ENCODE data around the gene DENND2A.
"Not testable (repeated sequence)": the region's sequence is repeated elsewhere in the genome, so short reads cannot be mapped to it uniquely, and the experiment has no call there.

DENND2A gene

GRCh38 chr7:140576589-140576988 is 64.0 kb downstream of the DENND2A start:
- H3K56ac ChIP-seq (ENCODE audit: low read length), result no peak overlapping the region
- no peak overlapping the region for H2BK120ac ChIP-seq (ENCODE audit: low read depth, low read length)
- H3K4me3 ChIP-seq (ENCODE audit: low read length), result no peak overlapping the region
- no peak overlapping the region for H4K5ac ChIP-seq (ENCODE audit: low read length)
- H3K4me2 ChIP-seq (ENCODE audit: low read length), result no peak overlapping the region
- no peak overlapping the region for H2AK5ac ChIP-seq (ENCODE audit: low read length)
- H2BK15ac ChIP-seq (replicated peaks; ENCODE audit: low read depth), result no peak overlapping the region
- H3K4me1 ChIP-seq (ENCODE audit: control insufficient read depth, low read depth, low read length), result no peaks in the 10 kb centered on the region
- WGBS (ENCODE audit: extremely low coverage, insufficient coverage, low lambda C conversion rate), result no CpG with 5 or more reads among the region's 1 CpG
- no peak overlapping the region for H3K27ac ChIP-seq (ENCODE audit: low read depth, low read length)
- H3K27me3 ChIP-seq (ENCODE audit: insufficient read depth, low read length, poor library complexity), result no peaks in the 10 kb centered on the region
- H2BK5ac ChIP-seq (ENCODE audit: low read length), result no peak overlapping the region
- H3K4ac ChIP-seq (ENCODE audit: low read depth, low read length), result no peak overlapping the region
- H3K9ac ChIP-seq (ENCODE audit: low read length), result no peak overlapping the region
- no peaks in the 10 kb centered on the region for H3K79me2 ChIP-seq (ENCODE audit: control insufficient read depth, insufficient read depth, low read length)
- no peak overlapping the region for H4K8ac ChIP-seq (ENCODE audit: low read depth, low read length)
- H3K18ac ChIP-seq (ENCODE audit: low read length), result no peak overlapping the region
- no peak overlapping the region for H3K23ac ChIP-seq (ENCODE audit: low read length)
- H3K79me1 ChIP-seq (ENCODE audit: low read length), result no peaks in the 10 kb centered on the region
- DNase-seq, result no peak
- H3K36me3 ChIP-seq (ENCODE audit: control insufficient read depth, insufficient read depth, low read length), result no peaks in the 10 kb centered on the region

- H2BK120ac ChIP-seq (ENCODE audit: low read depth, low read length), result no peak overlapping the region
- H3K27ac ChIP-seq (ENCODE audit: low read depth, low read length), result no peak overlapping the region
- H2BK15ac ChIP-seq (replicated peaks; ENCODE audit: low read depth), result no peak overlapping the region
- no peaks in the 10 kb centered on the region for H3K36me3 ChIP-seq (ENCODE audit: control insufficient read depth, insufficient read depth, low read length)
- no CpG with 5 or more reads among the region's 5 CpGs for WGBS (ENCODE audit: extremely low coverage, insufficient coverage, low lambda C conversion rate)
- no peak for DNase-seq
- H3K79me1 ChIP-seq (ENCODE audit: low read length), result no peaks in the 10 kb centered on the region
- H2BK5ac ChIP-seq (ENCODE audit: low read length), result no peak overlapping the region
- H3K23ac ChIP-seq (ENCODE audit: low read length), result no peak overlapping the region
- H3K4me3 ChIP-seq (ENCODE audit: low read length), result no peak overlapping the region
- no peak overlapping the region for H4K8ac ChIP-seq (ENCODE audit: low read depth, low read length)
- no peaks in the 10 kb centered on the region for H3K4me1 ChIP-seq (ENCODE audit: control insufficient read depth, low read depth, low read length)
- H3K56ac ChIP-seq (ENCODE audit: low read length), result no peak overlapping the region
- H3K79me2 ChIP-seq (ENCODE audit: control insufficient read depth, insufficient read depth, low read length), result no peaks in the 10 kb centered on the region
- H3K18ac ChIP-seq (ENCODE audit: low read length), result no peak overlapping the region
- H4K5ac ChIP-seq (ENCODE audit: low read length), result no peak overlapping the region
- H3K27me3 ChIP-seq (ENCODE audit: insufficient read depth, low read length, poor library complexity), result no peaks in the 10 kb centered on the region
- H3K9ac ChIP-seq (ENCODE audit: low read length), result no peak overlapping the region
- H3K4ac ChIP-seq (ENCODE audit: low read depth, low read length), result no peak overlapping the region
- H3K4me2 ChIP-seq (ENCODE audit: low read length), result no peak overlapping the region
- H2AK5ac ChIP-seq (ENCODE audit: low read length), result no peak overlapping the region
Measured at GRCh38 chr7:140571538-140572122, 69.0 kb downstream of the DENND2A start.

- H3K4me1 ChIP-seq (ENCODE audit: control insufficient read depth, low read depth, low read length), result no peaks in the 10 kb centered on the region
Measured at GRCh38 chr7:140570120-140570519, 70.5 kb downstream of the DENND2A start.

GRCh38 chr7:140568021-140568813 is 72.4 kb downstream of the DENND2A start:
- no peak overlapping the region for H4K8ac ChIP-seq (ENCODE audit: low read depth, low read length)
- H3K27ac ChIP-seq (ENCODE audit: low read depth, low read length), result no peak overlapping the region
- no peak overlapping the region for H3K56ac ChIP-seq (ENCODE audit: low read length)
- no peak overlapping the region for H3K4me3 ChIP-seq (ENCODE audit: low read length)
- WGBS (ENCODE audit: extremely low coverage, insufficient coverage, low lambda C conversion rate), result no CpG with 5 or more reads among the region's 17 CpGs
- no peaks in the 10 kb centered on the region for H3K4me1 ChIP-seq (ENCODE audit: control insufficient read depth, low read depth, low read length)
- H3K4ac ChIP-seq (ENCODE audit: low read depth, low read length), result no peak overlapping the region
- no peak overlapping the region for H2BK120ac ChIP-seq (ENCODE audit: low read depth, low read length)
- H2AK5ac ChIP-seq (ENCODE audit: low read length), result no peak overlapping the region
- no peaks in the 10 kb centered on the region for H3K36me3 ChIP-seq (ENCODE audit: control insufficient read depth, insufficient read depth, low read length)
- no peaks in the 10 kb centered on the region for H3K27me3 ChIP-seq (ENCODE audit: insufficient read depth, low read length, poor library complexity)
- no peaks in the 10 kb centered on the region for H3K79me2 ChIP-seq (ENCODE audit: control insufficient read depth, insufficient read depth, low read length)
- DNase-seq, result no peak
- no peak overlapping the region for H3K18ac ChIP-seq (ENCODE audit: low read length)
- H3K79me1 ChIP-seq (ENCODE audit: low read length), result no peaks in the 10 kb centered on the region
- H3K9ac ChIP-seq (ENCODE audit: low read length), result no peak overlapping the region
- H3K23ac ChIP-seq (ENCODE audit: low read length), result no peak overlapping the region
- no peak overlapping the region for H2BK5ac ChIP-seq (ENCODE audit: low read length)
- no peak overlapping the region for H3K4me2 ChIP-seq (ENCODE audit: low read length)
- H4K5ac ChIP-seq (ENCODE audit: low read length), result no peak overlapping the region
- no peak overlapping the region for H2BK15ac ChIP-seq (replicated peaks; ENCODE audit: low read depth)

More at GRCh38 chr7:140570120-140570519, 70.5 kb downstream of the DENND2A start:
- Histone ChIP-seq H3K27ac (ENCODE audit: low read depth, low read length) (no peak overlapping the region), H3K27me3 (ENCODE audit: insufficient read depth, low read length, poor library complexity) (no peaks in the 10 kb centered on the region), H2BK120ac (ENCODE audit: low read depth, low read length) (no peak overlapping the region), H3K9ac (ENCODE audit: low read length) (no peak overlapping the region), H3K4me3 (ENCODE audit: low read length) (no peak overlapping the region), H3K18ac (ENCODE audit: low read length) (no peak overlapping the region), H3K4me2 (ENCODE audit: low read length) (no peak overlapping the region), H3K79me2 (ENCODE audit: control insufficient read depth, insufficient read depth, low read length) (no peaks in the 10 kb centered on the region), H2AK5ac (ENCODE audit: low read length) (no peak overlapping the region), H3K79me1 (ENCODE audit: low read length) (no peaks in the 10 kb centered on the region), H3K4ac (ENCODE audit: low read depth, low read length) (no peak overlapping the region), H3K36me3 (ENCODE audit: control insufficient read depth, insufficient read depth, low read length) (no peaks in the 10 kb centered on the region), H4K8ac (ENCODE audit: low read depth, low read length) (no peak overlapping the region), H2BK5ac (ENCODE audit: low read length) (no peak overlapping the region), H4K5ac (ENCODE audit: low read length) (no peak overlapping the region), H3K56ac (ENCODE audit: low read length) (no peak overlapping the region), H2BK15ac (replicated peaks; ENCODE audit: low read depth) (no peak overlapping the region), H3K23ac (ENCODE audit: low read length) (no peak overlapping the region)
- DNase-seq, result no peak
- no CpG with 5 or more reads among the region's 10 CpGs for WGBS (ENCODE audit: extremely low coverage, insufficient coverage, low lambda C conversion rate)

- not testable (repeated sequence) for H4K8ac ChIP-seq (ENCODE audit: low read depth, low read length); H3K4me1 ChIP-seq (ENCODE audit: control insufficient read depth, low read depth, low read length); DNase-seq; H3K4ac ChIP-seq (ENCODE audit: low read depth, low read length); H4K5ac ChIP-seq (ENCODE audit: low read length); H2BK120ac ChIP-seq (ENCODE audit: low read depth, low read length); H3K4me3 ChIP-seq (ENCODE audit: low read length); H3K27ac ChIP-seq (ENCODE audit: low read depth, low read length); H3K79me2 ChIP-seq (ENCODE audit: control insufficient read depth, insufficient read depth, low read length); H3K79me1 ChIP-seq (ENCODE audit: low read length); H2AK5ac ChIP-seq (ENCODE audit: low read length); H3K9ac ChIP-seq (ENCODE audit: low read length); H3K27me3 ChIP-seq (ENCODE audit: insufficient read depth, low read length, poor library complexity); H3K4me2 ChIP-seq (ENCODE audit: low read length); H2BK5ac ChIP-seq (ENCODE audit: low read length); H3K36me3 ChIP-seq (ENCODE audit: control insufficient read depth, insufficient read depth, low read length); H3K56ac ChIP-seq (ENCODE audit: low read length); H3K18ac ChIP-seq (ENCODE audit: low read length); H2BK15ac ChIP-seq (replicated peaks; ENCODE audit: low read depth); H3K23ac ChIP-seq (ENCODE audit: low read length)
- WGBS (ENCODE audit: extremely low coverage, insufficient coverage, low lambda C conversion rate), result no CpG with 5 or more reads among the region's 6 CpGs
Measured at GRCh38 chr7:140566186-140566585, 74.4 kb downstream of the DENND2A start.

Data from mesendoderm (in vitro differentiated cells).